NCI-H2196 (cell line): ENCODE measurements around the gene ADCY3.

Experiments
- DNase-seq: peaks from one replicate; lab custom pipeline; 2025; ENCODE audit not compliant: unreplicated experiment; lab: John Stamatoyannopoulos, UW

The ADCY3 gene

DNA sequence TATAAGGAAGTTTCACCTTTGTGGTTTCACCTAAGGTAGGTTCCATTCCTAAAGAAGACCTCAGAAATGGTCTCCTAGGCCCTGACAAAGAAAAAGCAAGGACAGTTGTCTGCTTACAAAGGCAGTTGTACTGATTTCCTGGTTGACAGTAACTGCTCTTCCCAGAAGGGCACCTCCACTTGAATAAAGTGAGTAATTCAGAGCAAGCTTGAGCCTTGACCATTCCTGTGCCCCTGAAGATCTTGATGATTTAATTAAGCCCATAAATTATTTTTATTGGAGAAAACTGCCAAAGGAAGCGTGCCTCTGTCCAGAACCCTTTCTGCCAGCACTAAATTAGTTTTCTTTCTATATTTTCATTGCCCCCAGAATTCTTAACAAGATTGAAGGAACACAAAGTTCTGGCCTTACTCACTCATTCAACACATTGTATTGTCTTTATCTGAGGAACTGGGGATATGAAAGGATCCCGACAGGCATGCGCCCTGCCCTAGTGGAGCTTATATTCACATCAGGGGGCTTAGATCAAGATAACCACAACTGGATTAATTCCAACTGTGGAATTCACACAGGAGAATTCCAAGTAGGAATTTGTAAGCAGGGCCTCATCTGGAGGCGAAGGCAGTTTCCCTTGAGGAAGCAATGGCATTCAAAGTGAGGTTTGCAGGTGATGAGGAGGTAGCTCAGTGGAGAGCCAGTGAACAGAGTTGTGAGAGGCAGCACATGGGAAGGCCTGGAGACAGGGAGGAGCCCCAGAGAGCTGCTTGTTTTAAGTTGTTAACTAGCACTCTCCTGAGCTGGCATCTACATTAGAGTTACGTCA, 148.1 kb downstream of the ADCY3 start:
- DNase-seq = no peak

DNA sequence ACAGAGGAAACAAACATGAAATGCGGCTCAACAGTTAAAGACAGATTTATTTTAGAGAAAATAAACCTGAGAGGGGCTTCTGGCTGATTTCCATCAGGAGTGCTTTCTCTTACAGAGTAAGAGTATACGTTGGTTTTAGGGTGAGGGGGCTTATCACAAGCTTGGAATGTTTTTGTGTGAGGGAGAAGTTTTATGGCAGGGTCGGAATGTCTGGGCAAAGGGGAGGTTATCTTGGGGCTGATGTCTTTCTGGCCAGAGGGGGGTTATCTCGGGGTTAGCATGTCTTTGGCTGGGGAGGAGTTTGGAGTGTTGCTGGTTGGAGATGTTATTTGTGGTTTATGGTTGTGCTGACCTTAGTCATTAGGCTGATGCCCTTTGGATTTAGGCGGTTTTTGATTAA, 149.0 kb downstream of the ADCY3 start:
- no peak for DNase-seq
